WERI-Rb-1 (cell line): ENCODE data around the gene ZNF501.
A peak's percentile ranks its signal among the peaks of the same experiment; 100 is the strongest.

ENCODE experiments used
- DNase-seq: peaks from one replicate; pipeline ENCODE4 v3.0.0-alpha.2; 2020
- H3K27ac ChIP-seq: fragments of 250-450 bp; sonication (Bioruptor Pico); 2 replicates; pipeline ENCODE4 v1.5.1; 2020; ENCODE audit warnings: mild to moderate bottlenecking, moderate library complexity
- H3K27me3 ChIP-seq: fragments of 250-450 bp; sonication (Bioruptor Pico); 2 replicates; pipeline ENCODE4 v1.5.1; 2021; ENCODE audit warnings: mild to moderate bottlenecking, low read depth, moderate library complexity; ENCODE audit not compliant: insufficient read depth, severe bottlenecking
- H3K36me3 ChIP-seq: fragments of 250-450 bp; sonication (Bioruptor Pico); 2 replicates; pipeline ENCODE4 v1.5.1; 2020; ENCODE audit warnings: mild to moderate bottlenecking, moderate library complexity
- H3K4me3 ChIP-seq: 2 replicates; pipeline ENCODE4 v1.5.1; 2011; ENCODE audit warnings: low read depth, mild to moderate bottlenecking, control low read depth, low read length
- H3K9me3 ChIP-seq: fragments of 250-450 bp; sonication (Bioruptor Pico); 2 replicates; pipeline ENCODE4 v1.5.1; 2021; ENCODE audit warnings: mild to moderate bottlenecking, moderate library complexity; ENCODE audit not compliant: severe bottlenecking
- CTCF ChIP-seq: IDR thresholded peaks from 2 replicates; pipeline ENCODE4 v1.5.1; 2011; ENCODE audit warnings: low read depth, mild to moderate bottlenecking, control low read depth, inconsistent platforms, low read length

ZNF501 gene

GRCh38 chr3:44761424-44762169, 32.2 kb downstream of the ZNF501 start, which contains the start of the genes KIAA1143 and KIF15:
Gene KIAA1143 (minus strand): TSS chr3:44761619. CDS start chr3:44761602, 17 bp downstream.
Gene KIF15 (plus strand): TSS chr3:44761794. CDS start chr3:44761866, 72 bp downstream.
- Histone ChIP-seq H3K36me3 (peaks cover 33% of the 10 kb centered on the region), H3K4me3 (peak within 1 kb of the TSS; percentile 100), H3K9me3 (no peaks in the 10 kb centered on the region), H3K27me3 (no peaks in the 10 kb centered on the region), H3K27ac (peak within 1 kb of the TSS; percentile 93)
- peak; percentile 13; the same call in 1 of the 2 replicates for TF ChIP-seq CTCF
- DNase-seq = peak; percentile 95

- H3K27ac ChIP-seq = peak overlapping the region; percentile 93
- DNase-seq = no peak
- no peaks in the 10 kb centered on the region for H3K9me3 ChIP-seq
- peaks cover 37% of the 10 kb centered on the region for H3K36me3 ChIP-seq
- no peaks in the 10 kb centered on the region for H3K27me3 ChIP-seq
- TF ChIP-seq CTCF = no peak
- peak overlapping the region; percentile 100 for H3K4me3 ChIP-seq
Observed at GRCh38 chr3:44762170-44762677, 32.8 kb downstream of the ZNF501 start.

- peaks cover 38% of the 10 kb centered on the region for H3K36me3 ChIP-seq
- DNase-seq = no peak
- H3K4me3 ChIP-seq = peak overlapping the region; percentile 100
- H3K9me3 ChIP-seq = no peaks in the 10 kb centered on the region
- TF ChIP-seq CTCF = no peak
- no peaks in the 10 kb centered on the region for H3K27me3 ChIP-seq
- peak overlapping the region; percentile 93 for H3K27ac ChIP-seq
Observed at GRCh38 chr3:44762690-44763089, 33.3 kb downstream of the ZNF501 start.

- Histone ChIP-seq H3K27me3 (no peaks in the 10 kb centered on the region), H3K4me3 (no peak overlapping the region), H3K27ac (no peak overlapping the region), H3K9me3 (no peaks in the 10 kb centered on the region), H3K36me3 (peaks cover 37% of the 10 kb centered on the region)
- no peak for DNase-seq
- no peak for TF ChIP-seq CTCF
Observed at GRCh38 chr3:44764248-44764647, 34.8 kb downstream of the ZNF501 start.

GRCh38 chr3:44771424-44772098, 42.1 kb downstream of the ZNF501 start:
- TF ChIP-seq CTCF = no peak
- H3K36me3 ChIP-seq = peaks cover 57% of the 10 kb centered on the region
- no peaks in the 10 kb centered on the region for H3K27me3 ChIP-seq
- no peak for DNase-seq
- no peak overlapping the region for H3K27ac ChIP-seq
- H3K9me3 ChIP-seq = peaks cover 12% of the 10 kb centered on the region
- H3K4me3 ChIP-seq = no peak overlapping the region
